Stimulated activated CD8-positive, alpha-beta memory T cell treated with anti-CD3 and anti-CD28 coated beads, Interleukin-15, amount 100 ng/mL, for 24 hours (primary cell): Measurements from ENCODE around the gene TMEM238.

ENCODE experiments used
- DNase-seq: peaks from one replicate; pipeline ENCODE4 v3.0.0-alpha.2; 2020; ENCODE audit warnings: low read depth

TMEM238 gene

GRCh38 chr19:55358493-55358892 lies 25.6 kb downstream of the TMEM238 start:
- DNase-seq: no peak

GRCh38 chr19:55355213-55355821 lies 28.8 kb downstream of the TMEM238 start:
- no peak for DNase-seq

GRCh38 chr19:55354698-55355212 lies 29.3 kb downstream of the TMEM238 start, which contains the start of gene COX6B2:
COX6B2 (minus strand) TSS chr19:55354719; CDS start chr19:55354521, 198 bp downstream.
- no peak for DNase-seq

- peak; percentile 29 for DNase-seq
These were observed 30.0 kb downstream of the TMEM238 start for GRCh38 chr19:55353803-55354697.

- no peak for DNase-seq
These were observed 30.7 kb downstream of the TMEM238 start for GRCh38 chr19:55353356-55353802.

- DNase-seq: no peak
These were observed 31.4 kb downstream of the TMEM238 start for GRCh38 chr19:55352549-55353145.

GRCh38 chr19:55352040-55352439 lies 32.1 kb downstream of the TMEM238 start:
- DNase-seq: no peak

- DNase-seq: no peak
These were observed 33.3 kb downstream of the TMEM238 start for GRCh38 chr19:55350620-55351315.

- DNase-seq: no peak
These were observed 35.6 kb downstream of the TMEM238 start for GRCh38 chr19:55348317-55349034.

GRCh38 chr19:55347442-55348009 lies 36.6 kb downstream of the TMEM238 start:
- no peak for DNase-seq

- no peak for DNase-seq
These were observed 37.2 kb downstream of the TMEM238 start for GRCh38 chr19:55346725-55347441.

GRCh38 chr19:55345818-55346724 lies 38.0 kb downstream of the TMEM238 start:
- no peak for DNase-seq

GRCh38 chr19:55345101-55345817 lies 38.8 kb downstream of the TMEM238 start:
- no peak for DNase-seq

- DNase-seq: no peak
These were observed 39.6 kb downstream of the TMEM238 start for GRCh38 chr19:55344444-55344843.

GRCh38 chr19:55341595-55342531 lies 42.2 kb downstream of the TMEM238 start:
- DNase-seq: no peak

GRCh38 chr19:55341171-55341588 lies 42.9 kb downstream of the TMEM238 start:
- DNase-seq: no peak

- no peak for DNase-seq
These were observed 43.3 kb downstream of the TMEM238 start for GRCh38 chr19:55340784-55341147.
